GM23338 (cell line): ENCODE results near the gene SELENOF. TPM values are rescaled to one million over a fixed set of nuclear protein-coding genes. Genes with fewer than 3 reads are reported as not detected.

ENCODE experiments used
- ATAC-seq: fragments of 200-7000 bp; cut with Tn5 transposase; 3 replicates; pipeline ENCODE4 v1.9.1; 2020
- DNase-seq: peaks from one replicate; pipeline ENCODE4 v3.0.0-alpha.2; 2015; ENCODE audit warnings: low spot score
- H2AFZ ChIP-seq: fragments of 200-600 bp; sonication (generic); 2 replicates; pipeline ENCODE4 v1.8.0; 2016; ENCODE audit warnings: antibody characterized with exemption, mild to moderate bottlenecking, moderate library complexity
- H3F3A ChIP-seq: fragments of 200-600 bp; sonication (generic); replicated peaks from 2 replicates; pipeline ENCODE4 v1.8.0; 2017; ENCODE audit warnings: antibody characterized with exemption, mixed run types, low read depth
- H3K27ac ChIP-seq: fragments of 200-600 bp; sonication (generic); 2 replicates; pipeline ENCODE4 v1.6.1; 2016; ENCODE audit warnings: low read depth
- H3K27me3 ChIP-seq: fragments of 200-600 bp; sonication (generic); 2 replicates; pipeline ENCODE4 v1.8.0; 2016; ENCODE audit warnings: mild to moderate bottlenecking, mixed run types, moderate library complexity; ENCODE audit not compliant: insufficient read depth
- H3K36me3 ChIP-seq: fragments of 200-600 bp; sonication (generic); 2 replicates; pipeline ENCODE4 v1.8.0; 2016; ENCODE audit warnings: mild to moderate bottlenecking; ENCODE audit not compliant: insufficient read depth
- H3K4me1 ChIP-seq: fragments of 200-600 bp; sonication (generic); 2 replicates; pipeline ENCODE4 v1.8.0; 2016; ENCODE audit warnings: mild to moderate bottlenecking, moderate library complexity; ENCODE audit not compliant: insufficient read depth
- H3K4me2 ChIP-seq: fragments of 200-600 bp; sonication (generic); 2 replicates; pipeline ENCODE4 v1.7.1; 2017; ENCODE audit warnings: mixed run types
- H3K4me3 ChIP-seq: fragments of 200-600 bp; sonication (generic); 2 replicates; pipeline ENCODE4 v1.6.1; 2016; ENCODE audit warnings: mixed run types
- H3K79me2 ChIP-seq: fragments of 200-600 bp; sonication (generic); replicated peaks from 2 replicates; pipeline ENCODE4 v1.8.0; 2017; ENCODE audit warnings: mild to moderate bottlenecking; ENCODE audit not compliant: insufficient read depth
- H3K9me2 ChIP-seq: fragments of 200-600 bp; sonication (generic); 2 replicates; pipeline ENCODE4 v1.8.0; 2017; ENCODE audit not compliant: insufficient read depth
- H4K20me1 ChIP-seq: fragments of 200-600 bp; sonication (generic); replicated peaks from 2 replicates; pipeline ENCODE4 v1.8.0; 2017; ENCODE audit warnings: mild to moderate bottlenecking; ENCODE audit not compliant: insufficient read depth
- H3K27ac Mint-ChIP-seq: 2 replicates; pipeline ENCODE4 v1.8.0; 2020; ENCODE audit warnings: inconsistent platforms, mild to moderate bottlenecking, moderate library complexity, mixed read lengths
- H3K27me3 Mint-ChIP-seq: 3 replicates; pipeline ENCODE4 v1.8.0; 2022; ENCODE audit warnings: low read depth, mild to moderate bottlenecking, moderate library complexity, mixed read lengths, inconsistent platforms; ENCODE audit not compliant: insufficient read depth, poor library complexity
- H3K36me3 Mint-ChIP-seq: 3 replicates; pipeline ENCODE4 v1.8.0; 2021; ENCODE audit warnings: low read depth, mild to moderate bottlenecking, inconsistent platforms, moderate library complexity, mixed read lengths
- H3K4me1 Mint-ChIP-seq: 3 replicates; pipeline ENCODE4 v1.8.0; 2020; ENCODE audit warnings: mild to moderate bottlenecking, inconsistent platforms, mixed read lengths
- H3K4me3 Mint-ChIP-seq: 3 replicates; pipeline ENCODE4 v1.8.0; 2021; ENCODE audit warnings: moderate library complexity, mild to moderate bottlenecking, inconsistent platforms, mixed read lengths
- H3K9me3 Mint-ChIP-seq: 3 replicates; pipeline ENCODE4 v1.8.0; 2020; ENCODE audit warnings: moderate library complexity, mild to moderate bottlenecking, inconsistent platforms, mixed read lengths
- CREB1 ChIP-seq: fragments of 250-450 bp; sonication (Bioruptor Pico); IDR thresholded peaks from 2 replicates; pipeline ENCODE4 v1.5.0; 2020; ENCODE audit warnings: low read depth, mild to moderate bottlenecking, moderate library complexity
- EZH2 ChIP-seq: fragments of 200-600 bp; sonication (generic); IDR thresholded peaks from one replicate; pipeline ENCODE4 v1.8.0; 2017; ENCODE audit warnings: antibody characterized with exemption, mild to moderate bottlenecking, low read depth; ENCODE audit not compliant: unreplicated experiment
- EZH2phosphoT487 ChIP-seq: fragments of 200-600 bp; sonication (generic); IDR thresholded peaks from one replicate; pipeline ENCODE4 v1.8.1; 2018; ENCODE audit warnings: antibody characterized with exemption; ENCODE audit not compliant: unreplicated experiment
- JUNB ChIP-seq: IDR thresholded peaks from one replicate; pipeline ENCODE4 v1.6.1; 2016; ENCODE audit warnings: antibody characterized with exemption; ENCODE audit not compliant: unreplicated experiment
- NANOG ChIP-seq: IDR thresholded peaks from 2 replicates; pipeline ENCODE4 v1.6.1; 2016; ENCODE audit warnings: antibody characterized with exemption, borderline replicate concordance
- POLR2AphosphoS5 ChIP-seq: IDR thresholded peaks from 2 replicates; pipeline ENCODE4 v1.6.1; 2016; ENCODE audit warnings: antibody characterized with exemption, low read depth
- STAT1 ChIP-seq: IDR thresholded peaks from one replicate; pipeline ENCODE4 v1.6.1; 2016; ENCODE audit warnings: antibody characterized with exemption; ENCODE audit not compliant: unreplicated experiment
- ZNF114 ChIP-seq: fragments of 250-450 bp; sonication (Bioruptor Pico); IDR thresholded peaks from 2 replicates; pipeline ENCODE4 v1.5.0; 2020; ENCODE audit warnings: mild to moderate bottlenecking, moderate library complexity
- ZNF331 ChIP-seq: fragments of 250-450 bp; sonication (Bioruptor Pico); IDR thresholded peaks from 2 replicates; pipeline ENCODE4 v1.5.0; 2020; ENCODE audit warnings: low read depth, mild to moderate bottlenecking, moderate library complexity
- polyA plus RNA-seq: library from polyadenylated mRNA; unstranded; fragments of >200 nt; fragmentation: Nextera tagmentation; extraction: Ambion mirVana; gene quantifications from 2 replicates; pipeline ENCODE4 v1.2.1, GENCODE V29; 2016
- total RNA-seq: library from RNA; depleted of rRNA; stranded (reverse); fragments of >200 nt; shearing (Covaris generic); gene quantifications from 2 replicates; pipeline ENCODE4 v1.2.3, GENCODE V29; 2014
- TF ChIP-seq, protein P1 (sequence below), 2 experiments: fragments of 200-600 bp in 1 of 2; sonication (generic) in 1 of 2; conservative IDR thresholded peaks; 2 replicates each; pipeline versions ENCODE4 v1.5.1 to v1.6.1; 2016 to 2017; ENCODE audit warnings: antibody characterized with exemption in 2 of 2, low read depth in 2 of 2, mild to moderate bottlenecking in 2 of 2, moderate library complexity in 1 of 2
- TF ChIP-seq, protein P2 (sequence below): IDR thresholded peaks from one replicate; pipeline ENCODE4 v1.6.1; 2018; ENCODE audit warnings: antibody characterized with exemption; ENCODE audit not compliant: unreplicated experiment
- TF ChIP-seq, protein P3 (sequence below): fragments of 250-450 bp; sonication (Bioruptor Pico); IDR thresholded peaks from 2 replicates; pipeline ENCODE4 v1.5.0; 2020; ENCODE audit warnings: mild to moderate bottlenecking, moderate library complexity
- TF ChIP-seq, protein P4 (sequence below): IDR thresholded peaks from 2 replicates; pipeline ENCODE4 v1.6.1; 2016; ENCODE audit warnings: antibody characterized with exemption

SELENOF gene
- total and polyA plus RNA-seq, 2 experiments from 2014 or later = 113 to 142 TPM

DNA sequence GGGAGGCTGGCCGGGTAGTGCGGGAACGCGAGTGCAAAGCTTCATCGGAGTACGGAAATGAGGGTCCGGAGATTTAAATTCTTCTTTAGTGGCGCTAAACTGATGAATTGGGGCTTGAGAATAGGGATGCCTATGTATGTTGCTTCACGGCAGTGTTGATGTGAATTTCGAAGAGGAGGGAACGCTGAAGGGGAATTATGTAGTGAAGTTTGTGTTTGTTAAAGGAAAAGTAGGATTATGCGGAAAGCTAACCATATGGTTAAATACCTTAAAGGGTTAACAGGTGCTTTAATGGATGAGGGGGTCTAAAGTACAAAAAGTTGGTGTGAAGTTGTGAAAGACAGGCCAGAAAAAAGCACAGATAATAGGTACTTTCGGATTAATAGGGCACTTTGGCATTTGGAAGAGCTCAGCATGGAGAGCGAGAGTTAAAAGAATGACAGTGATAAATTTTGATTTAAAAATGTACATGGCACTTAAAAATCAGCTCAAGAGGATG, 1.9 kb upstream of the SELENOF start:
- no peaks in the 10 kb centered on the region; the same call in 2 of the 3 replicates for H3K9me3 Mint-ChIP-seq
- peaks cover 85% of the 10 kb centered on the region for H3K79me2 ChIP-seq
- ATAC-seq = no peak

More for the DNA sequence above, 1.9 kb upstream of the SELENOF start:
- Histone ChIP-seq H2AFZ (peak overlapping the region; percentile 38; the same call in 1 of the 2 replicates), H3K36me3 (no peaks in the 10 kb centered on the region), H4K20me1 (peaks cover 24% of the 10 kb centered on the region), H3K27ac (no peak overlapping the region; the same call in 1 of the 2 replicates), H3F3A (no peaks in the 10 kb centered on the region; the same call in 1 of the 2 replicates), H3K4me1 (peaks cover 10% of the 10 kb centered on the region), H3K4me2 (peak overlapping the region; percentile 92), H3K9me2 (no peaks in the 10 kb centered on the region), H3K27me3 (no peaks in the 10 kb centered on the region), H3K4me3 (peak overlapping the region; percentile 85)
- peaks cover 4% of the 10 kb centered on the region for H3K27me3 Mint-ChIP-seq
- DNase-seq = no peak
- H3K4me1 Mint-ChIP-seq = peaks cover 23% of the 10 kb centered on the region
- H3K27ac Mint-ChIP-seq = no peak overlapping the region
- H3K36me3 Mint-ChIP-seq = peaks cover 3% of the 10 kb centered on the region
- TF ChIP-seq, protein P1, sequence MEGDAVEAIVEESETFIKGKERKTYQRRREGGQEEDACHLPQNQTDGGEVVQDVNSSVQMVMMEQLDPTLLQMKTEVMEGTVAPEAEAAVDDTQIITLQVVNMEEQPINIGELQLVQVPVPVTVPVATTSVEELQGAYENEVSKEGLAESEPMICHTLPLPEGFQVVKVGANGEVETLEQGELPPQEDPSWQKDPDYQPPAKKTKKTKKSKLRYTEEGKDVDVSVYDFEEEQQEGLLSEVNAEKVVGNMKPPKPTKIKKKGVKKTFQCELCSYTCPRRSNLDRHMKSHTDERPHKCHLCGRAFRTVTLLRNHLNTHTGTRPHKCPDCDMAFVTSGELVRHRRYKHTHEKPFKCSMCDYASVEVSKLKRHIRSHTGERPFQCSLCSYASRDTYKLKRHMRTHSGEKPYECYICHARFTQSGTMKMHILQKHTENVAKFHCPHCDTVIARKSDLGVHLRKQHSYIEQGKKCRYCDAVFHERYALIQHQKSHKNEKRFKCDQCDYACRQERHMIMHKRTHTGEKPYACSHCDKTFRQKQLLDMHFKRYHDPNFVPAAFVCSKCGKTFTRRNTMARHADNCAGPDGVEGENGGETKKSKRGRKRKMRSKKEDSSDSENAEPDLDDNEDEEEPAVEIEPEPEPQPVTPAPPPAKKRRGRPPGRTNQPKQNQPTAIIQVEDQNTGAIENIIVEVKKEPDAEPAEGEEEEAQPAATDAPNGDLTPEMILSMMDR (conservative IDR thresholded peaks at IDR 0.05; ENCODE audit: low read depth in 2 of 2) = no peak
- TF ChIP-seq STAT1 (no peak), EZH2 (no peak), POLR2AphosphoS5 (no peak), JUNB (no peak), ZNF114 (CRISPR knock-in tag) (no peak), NANOG (no peak), ZNF331 (CRISPR knock-in tag) (no peak), CREB1 (CRISPR knock-in tag) (no peak), EZH2phosphoT487 (no peak)
- TF ChIP-seq, protein P2, sequence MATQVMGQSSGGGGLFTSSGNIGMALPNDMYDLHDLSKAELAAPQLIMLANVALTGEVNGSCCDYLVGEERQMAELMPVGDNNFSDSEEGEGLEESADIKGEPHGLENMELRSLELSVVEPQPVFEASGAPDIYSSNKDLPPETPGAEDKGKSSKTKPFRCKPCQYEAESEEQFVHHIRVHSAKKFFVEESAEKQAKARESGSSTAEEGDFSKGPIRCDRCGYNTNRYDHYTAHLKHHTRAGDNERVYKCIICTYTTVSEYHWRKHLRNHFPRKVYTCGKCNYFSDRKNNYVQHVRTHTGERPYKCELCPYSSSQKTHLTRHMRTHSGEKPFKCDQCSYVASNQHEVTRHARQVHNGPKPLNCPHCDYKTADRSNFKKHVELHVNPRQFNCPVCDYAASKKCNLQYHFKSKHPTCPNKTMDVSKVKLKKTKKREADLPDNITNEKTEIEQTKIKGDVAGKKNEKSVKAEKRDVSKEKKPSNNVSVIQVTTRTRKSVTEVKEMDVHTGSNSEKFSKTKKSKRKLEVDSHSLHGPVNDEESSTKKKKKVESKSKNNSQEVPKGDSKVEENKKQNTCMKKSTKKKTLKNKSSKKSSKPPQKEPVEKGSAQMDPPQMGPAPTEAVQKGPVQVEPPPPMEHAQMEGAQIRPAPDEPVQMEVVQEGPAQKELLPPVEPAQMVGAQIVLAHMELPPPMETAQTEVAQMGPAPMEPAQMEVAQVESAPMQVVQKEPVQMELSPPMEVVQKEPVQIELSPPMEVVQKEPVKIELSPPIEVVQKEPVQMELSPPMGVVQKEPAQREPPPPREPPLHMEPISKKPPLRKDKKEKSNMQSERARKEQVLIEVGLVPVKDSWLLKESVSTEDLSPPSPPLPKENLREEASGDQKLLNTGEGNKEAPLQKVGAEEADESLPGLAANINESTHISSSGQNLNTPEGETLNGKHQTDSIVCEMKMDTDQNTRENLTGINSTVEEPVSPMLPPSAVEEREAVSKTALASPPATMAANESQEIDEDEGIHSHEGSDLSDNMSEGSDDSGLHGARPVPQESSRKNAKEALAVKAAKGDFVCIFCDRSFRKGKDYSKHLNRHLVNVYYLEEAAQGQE = no peak
- TF ChIP-seq, protein P3, sequence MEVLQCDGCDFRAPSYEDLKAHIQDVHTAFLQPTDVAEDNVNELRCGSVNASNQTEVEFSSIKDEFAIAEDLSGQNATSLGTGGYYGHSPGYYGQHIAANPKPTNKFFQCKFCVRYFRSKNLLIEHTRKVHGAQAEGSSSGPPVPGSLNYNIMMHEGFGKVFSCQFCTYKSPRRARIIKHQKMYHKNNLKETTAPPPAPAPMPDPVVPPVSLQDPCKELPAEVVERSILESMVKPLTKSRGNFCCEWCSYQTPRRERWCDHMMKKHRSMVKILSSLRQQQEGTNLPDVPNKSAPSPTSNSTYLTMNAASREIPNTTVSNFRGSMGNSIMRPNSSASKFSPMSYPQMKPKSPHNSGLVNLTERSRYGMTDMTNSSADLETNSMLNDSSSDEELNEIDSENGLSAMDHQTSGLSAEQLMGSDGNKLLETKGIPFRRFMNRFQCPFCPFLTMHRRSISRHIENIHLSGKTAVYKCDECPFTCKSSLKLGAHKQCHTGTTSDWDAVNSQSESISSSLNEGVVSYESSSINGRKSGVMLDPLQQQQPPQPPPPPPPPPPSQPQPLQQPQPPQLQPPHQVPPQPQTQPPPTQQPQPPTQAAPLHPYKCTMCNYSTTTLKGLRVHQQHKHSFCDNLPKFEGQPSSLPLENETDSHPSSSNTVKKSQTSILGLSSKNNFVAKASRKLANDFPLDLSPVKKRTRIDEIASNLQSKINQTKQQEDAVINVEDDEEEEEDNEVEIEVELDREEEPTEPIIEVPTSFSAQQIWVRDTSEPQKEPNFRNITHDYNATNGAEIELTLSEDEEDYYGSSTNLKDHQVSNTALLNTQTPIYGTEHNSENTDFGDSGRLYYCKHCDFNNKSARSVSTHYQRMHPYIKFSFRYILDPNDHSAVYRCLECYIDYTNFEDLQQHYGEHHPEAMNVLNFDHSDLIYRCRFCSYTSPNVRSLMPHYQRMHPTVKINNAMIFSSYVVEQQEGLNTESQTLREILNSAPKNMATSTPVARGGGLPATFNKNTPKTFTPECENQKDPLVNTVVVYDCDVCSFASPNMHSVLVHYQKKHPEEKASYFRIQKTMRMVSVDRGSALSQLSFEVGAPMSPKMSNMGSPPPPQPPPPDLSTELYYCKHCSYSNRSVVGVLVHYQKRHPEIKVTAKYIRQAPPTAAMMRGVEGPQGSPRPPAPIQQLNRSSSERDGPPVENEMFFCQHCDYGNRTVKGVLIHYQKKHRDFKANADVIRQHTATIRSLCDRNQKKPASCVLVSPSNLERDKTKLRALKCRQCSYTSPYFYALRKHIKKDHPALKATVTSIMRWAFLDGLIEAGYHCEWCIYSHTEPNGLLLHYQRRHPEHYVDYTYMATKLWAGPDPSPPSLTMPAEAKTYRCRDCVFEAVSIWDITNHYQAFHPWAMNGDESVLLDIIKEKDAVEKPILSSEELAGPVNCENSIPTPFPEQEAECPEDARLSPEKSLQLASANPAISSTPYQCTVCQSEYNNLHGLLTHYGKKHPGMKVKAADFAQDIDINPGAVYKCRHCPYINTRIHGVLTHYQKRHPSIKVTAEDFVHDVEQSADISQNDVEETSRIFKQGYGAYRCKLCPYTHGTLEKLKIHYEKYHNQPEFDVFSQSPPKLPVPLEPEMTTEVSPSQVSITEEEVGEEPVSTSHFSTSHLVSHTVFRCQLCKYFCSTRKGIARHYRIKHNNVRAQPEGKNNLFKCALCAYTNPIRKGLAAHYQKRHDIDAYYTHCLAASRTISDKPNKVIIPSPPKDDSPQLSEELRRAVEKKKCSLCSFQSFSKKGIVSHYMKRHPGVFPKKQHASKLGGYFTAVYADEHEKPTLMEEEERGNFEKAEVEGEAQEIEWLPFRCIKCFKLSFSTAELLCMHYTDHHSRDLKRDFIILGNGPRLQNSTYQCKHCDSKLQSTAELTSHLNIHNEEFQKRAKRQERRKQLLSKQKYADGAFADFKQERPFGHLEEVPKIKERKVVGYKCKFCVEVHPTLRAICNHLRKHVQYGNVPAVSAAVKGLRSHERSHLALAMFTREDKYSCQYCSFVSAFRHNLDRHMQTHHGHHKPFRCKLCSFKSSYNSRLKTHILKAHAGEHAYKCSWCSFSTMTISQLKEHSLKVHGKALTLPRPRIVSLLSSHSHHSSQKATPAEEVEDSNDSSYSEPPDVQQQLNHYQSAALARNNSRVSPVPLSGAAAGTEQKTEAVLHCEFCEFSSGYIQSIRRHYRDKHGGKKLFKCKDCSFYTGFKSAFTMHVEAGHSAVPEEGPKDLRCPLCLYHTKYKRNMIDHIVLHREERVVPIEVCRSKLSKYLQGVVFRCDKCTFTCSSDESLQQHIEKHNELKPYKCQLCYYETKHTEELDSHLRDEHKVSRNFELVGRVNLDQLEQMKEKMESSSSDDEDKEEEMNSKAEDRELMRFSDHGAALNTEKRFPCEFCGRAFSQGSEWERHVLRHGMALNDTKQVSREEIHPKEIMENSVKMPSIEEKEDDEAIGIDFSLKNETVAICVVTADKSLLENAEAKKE (CRISPR knock-in tag) = no peak
- TF ChIP-seq, protein P4, sequence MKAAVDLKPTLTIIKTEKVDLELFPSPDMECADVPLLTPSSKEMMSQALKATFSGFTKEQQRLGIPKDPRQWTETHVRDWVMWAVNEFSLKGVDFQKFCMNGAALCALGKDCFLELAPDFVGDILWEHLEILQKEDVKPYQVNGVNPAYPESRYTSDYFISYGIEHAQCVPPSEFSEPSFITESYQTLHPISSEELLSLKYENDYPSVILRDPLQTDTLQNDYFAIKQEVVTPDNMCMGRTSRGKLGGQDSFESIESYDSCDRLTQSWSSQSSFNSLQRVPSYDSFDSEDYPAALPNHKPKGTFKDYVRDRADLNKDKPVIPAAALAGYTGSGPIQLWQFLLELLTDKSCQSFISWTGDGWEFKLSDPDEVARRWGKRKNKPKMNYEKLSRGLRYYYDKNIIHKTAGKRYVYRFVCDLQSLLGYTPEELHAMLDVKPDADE = no peak
- no peak overlapping the region for H3K4me3 Mint-ChIP-seq
